HG03103 (cell line): ENCODE measurements around the gene C5AR1.
A peak's percentile ranks its signal among the peaks of the same experiment; 100 is the strongest.
"Not testable (repeated sequence)": the region's sequence is repeated elsewhere in the genome, so short reads cannot be mapped to it uniquely, and the experiment has no call there.

Experiments used
- ATAC-seq: cut with Tn5 transposase; IDR thresholded peaks from one replicate; pipeline ENCODE4 v1.9.1; 2021; ENCODE audit warnings: low read depth; ENCODE audit not compliant: unreplicated experiment

The C5AR1 gene

DNA sequence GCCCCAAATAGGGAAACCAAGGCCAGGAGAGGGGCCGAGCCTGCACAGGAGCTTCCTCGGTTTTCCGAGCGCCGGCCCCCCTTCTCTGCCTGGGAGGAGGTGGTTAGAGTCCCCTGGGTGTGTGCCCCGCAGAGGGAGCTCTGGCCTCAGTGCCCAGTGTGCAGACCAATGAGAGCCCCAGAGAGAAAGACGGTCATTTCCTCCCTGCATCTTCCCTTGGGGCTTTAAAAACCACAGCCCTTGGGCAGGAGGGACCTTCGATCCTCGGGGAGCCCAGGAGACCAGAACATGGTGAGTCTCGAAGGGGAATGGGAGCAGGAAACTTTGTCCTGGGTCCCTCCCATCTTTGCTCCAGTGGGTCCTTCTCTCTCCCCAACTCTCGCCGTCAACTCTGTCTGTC lies at the start of gene C5AR1:
C5AR1 (plus strand) TSS at position 254 of the 400 bp plus-strand sequence; CDS start at position 289, 35 bp downstream.
- no peak for ATAC-seq

- ATAC-seq, result no peak
Observed at GRCh38 chr19:47260476-47260875, 49.2 kb upstream of the C5AR1 start.

DNA sequence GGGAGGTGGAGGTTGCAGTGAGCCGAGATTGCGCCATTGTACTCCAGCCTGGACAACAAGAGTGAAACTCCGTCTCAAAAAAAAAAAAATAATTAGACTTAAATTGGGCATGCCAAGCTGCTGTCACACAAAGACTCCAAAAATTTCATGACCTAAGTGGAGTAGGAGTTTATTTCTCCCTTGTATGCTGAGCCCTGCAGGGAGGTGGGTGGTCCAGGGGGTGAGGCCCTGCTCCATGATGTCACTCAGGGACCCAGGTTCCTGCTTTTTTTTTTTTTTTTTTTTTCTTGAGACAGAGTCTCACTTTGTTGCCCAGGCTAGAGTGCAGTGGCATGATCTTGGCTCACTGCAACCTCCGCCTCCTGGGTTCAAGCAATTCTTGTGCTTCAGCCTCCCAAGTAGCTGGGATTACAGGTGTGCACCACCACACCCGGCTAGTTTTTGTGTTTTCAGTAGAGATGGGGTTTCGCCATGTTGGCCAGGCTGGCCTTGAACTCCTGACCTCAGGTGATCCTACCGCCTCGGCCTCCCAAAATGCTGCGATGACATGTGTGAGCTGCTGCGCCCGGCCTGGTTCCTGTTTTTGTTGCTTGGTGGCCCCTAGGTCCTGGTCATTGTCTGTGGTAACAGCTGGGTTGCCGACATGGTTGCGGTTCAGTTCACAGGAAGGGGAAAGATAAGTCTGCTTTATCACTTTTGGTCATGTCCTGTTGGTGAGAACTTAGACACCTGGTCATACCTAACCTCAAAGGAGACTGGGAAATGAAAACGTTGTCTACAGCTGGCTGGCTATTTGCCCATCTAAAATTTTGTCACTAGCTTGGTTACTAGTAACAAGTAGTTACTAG lies 47.5 kb upstream of the C5AR1 start:
- ATAC-seq, result not testable (repeated sequence)

DNA sequence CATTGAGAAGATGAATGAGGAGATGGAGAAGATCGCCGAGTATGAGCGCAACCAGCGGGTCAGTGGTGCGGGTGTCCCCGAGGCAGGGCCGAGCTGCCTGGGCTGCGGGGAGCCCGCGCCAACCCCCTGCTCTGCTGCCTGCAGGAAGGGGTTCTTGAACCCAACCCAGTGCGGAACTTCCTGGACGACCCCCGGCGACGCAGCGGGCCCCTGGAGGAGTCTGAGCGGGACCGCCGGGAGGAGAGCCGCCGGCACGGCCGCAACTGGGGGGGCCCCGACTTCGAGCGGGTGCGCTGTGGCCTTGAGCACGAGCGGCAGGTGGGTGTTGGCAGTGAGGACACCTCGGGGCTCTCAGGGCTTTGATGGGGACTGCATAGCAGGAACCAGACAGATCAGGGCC lies 45.0 kb upstream of the C5AR1 start:
- no peak for ATAC-seq

DNA sequence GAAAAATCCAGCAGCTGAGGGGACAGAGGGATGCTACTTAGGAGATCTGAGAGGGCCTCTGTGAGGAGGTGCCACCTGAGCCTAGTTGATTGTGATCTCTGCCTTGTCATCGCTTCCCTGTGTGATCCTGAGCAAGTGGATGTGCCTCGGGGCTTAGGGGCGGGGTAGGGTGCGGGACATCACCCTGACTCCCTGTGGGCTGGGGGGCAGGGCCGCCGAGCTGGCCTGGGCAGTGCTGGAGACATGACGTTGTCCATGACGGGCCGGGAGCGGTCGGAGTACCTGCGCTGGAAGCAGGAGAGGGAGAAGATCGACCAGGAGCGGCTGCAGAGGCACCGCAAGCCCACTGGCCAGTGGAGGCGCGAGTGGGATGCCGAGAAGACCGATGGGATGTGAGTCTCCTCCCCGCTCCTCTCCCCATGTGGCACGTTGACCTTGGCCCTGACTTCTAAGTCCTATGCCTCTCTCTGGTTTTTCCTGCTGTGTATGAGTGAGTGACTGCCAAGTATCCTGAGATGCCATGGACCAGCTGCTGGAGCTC lies 43.2 kb upstream of the C5AR1 start:
- no peak for ATAC-seq

DNA sequence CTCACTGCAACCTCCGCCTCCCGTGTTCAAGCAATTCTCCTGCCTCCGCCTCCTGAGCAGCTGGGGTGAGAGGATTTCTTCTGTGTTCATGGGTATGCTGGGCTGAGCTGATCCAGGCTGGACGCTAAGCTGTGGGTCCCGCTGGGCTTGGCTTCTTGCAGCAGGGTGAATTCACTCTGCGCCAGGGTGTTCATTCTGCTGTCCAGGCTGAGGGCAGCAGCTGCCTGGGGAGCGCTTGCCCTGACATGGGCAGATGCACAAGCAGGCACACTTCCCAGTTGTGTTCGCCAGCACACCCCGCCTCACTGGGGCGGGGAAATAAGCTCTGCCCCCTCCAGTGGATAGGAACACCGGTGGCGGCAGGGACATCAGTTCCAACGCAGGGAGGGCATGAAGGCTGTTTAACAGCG lies 42.3 kb upstream of the C5AR1 start:
- no peak for ATAC-seq

DNA sequence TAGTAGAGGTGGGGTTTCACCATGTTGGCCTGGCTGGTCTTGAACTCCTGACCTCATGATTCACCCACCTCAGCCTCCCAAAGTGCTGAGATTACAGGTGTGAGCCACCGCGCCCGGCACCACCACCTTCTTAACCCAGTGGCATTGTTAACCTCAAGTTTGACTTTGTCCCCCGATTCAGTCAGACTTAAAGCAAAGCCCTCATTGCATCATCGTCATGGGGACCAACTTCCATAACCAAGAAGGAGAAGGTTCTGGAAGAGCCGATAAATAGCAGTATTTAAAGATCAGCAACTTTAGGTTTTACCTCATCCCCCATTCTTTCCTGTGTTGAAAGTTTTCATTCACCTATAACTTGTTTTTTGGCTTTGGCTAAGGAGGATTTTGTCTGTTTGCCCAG lies 41.6 kb upstream of the C5AR1 start:
- ATAC-seq, result no peak

DNA sequence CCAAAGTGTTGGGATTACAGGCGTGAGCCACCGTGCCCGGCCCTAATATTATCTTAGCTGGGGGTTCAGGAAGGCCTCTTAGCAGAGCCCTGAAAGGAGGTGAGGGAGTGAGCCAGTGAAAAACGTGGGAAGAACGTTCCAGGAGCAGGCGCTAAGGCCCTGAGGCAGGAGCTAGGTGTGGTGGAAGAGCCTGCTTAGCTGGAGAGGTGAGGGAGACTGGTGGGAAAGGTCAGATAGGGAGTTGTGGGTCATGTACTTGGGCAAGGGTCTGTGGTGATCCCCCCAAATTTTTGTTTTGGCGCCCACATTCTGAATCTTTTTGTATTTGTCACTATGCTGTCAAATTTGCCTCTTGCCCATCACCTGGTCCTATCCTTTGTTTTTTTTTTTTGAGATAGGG lies 40.1 kb upstream of the C5AR1 start:
- no peak for ATAC-seq

DNA sequence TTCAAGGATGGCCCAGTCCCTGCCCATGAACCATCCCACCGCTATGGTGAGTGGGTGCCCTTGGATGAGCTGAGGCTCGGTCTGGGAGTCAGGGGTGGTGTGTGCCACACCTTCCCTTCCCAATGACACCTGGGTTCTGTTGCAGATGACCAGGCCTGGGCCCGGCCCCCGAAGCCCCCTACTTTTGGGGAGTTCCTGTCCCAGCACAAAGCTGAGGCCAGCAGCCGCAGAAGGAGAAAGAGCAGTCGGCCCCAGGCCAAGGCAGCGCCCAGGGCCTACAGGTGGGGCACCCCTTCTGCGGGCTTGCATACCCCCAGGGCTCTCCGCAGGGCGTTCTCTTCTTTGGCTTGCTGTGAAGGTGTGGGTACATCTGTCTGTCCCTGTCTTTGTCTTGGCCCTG lies 39.3 kb upstream of the C5AR1 start:
- ATAC-seq, result no peak

GRCh38 chr19:47271949-47272348 lies 37.7 kb upstream of the C5AR1 start:
- no peak for ATAC-seq

GRCh38 chr19:47272448-47273312 lies 37.0 kb upstream of the C5AR1 start:
- ATAC-seq, result no peak

GRCh38 chr19:47273313-47274070 lies 36.2 kb upstream of the C5AR1 start:
- peak; percentile 54 for ATAC-seq

DNA sequence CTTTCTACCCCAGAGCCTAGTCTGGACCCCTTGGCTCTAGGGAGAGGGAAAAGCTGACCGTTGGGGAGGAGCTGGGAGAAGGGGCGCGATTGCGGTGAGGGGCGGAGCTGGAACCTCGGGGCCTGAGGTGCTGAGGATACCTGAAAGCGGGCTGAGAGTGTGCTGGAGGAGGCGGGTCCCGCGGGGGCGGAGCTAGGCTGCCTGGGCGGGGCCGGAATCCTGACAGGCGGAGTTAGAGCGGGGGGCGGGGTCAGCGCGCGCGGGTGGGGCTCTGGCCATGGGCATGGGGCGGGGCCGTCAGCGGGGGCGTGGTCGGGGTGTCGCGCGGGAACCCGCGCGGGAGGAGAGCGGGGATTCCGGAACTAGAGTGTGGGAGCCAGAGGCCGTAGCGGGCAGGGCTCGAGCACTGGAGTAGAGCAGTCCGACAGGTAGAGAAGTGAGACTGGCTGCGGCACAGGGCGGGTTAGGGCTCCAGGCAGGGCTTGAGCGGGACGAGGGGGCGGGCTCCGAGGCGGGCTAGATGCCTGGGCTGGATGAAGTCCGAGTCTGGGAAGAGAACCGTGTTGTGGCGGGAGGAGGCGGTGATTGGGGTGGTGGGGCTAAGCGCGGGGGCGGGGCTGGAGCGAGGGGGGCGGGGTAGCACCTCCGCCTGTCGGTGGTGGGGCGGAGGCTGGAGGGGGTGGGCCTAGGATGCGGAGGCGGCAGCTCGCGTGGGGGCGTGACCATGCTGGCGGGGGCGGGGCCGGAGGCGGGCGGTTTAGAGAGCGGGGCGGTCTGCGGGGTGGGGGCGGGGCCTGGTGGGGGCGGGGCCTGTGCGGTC lies 35.4 kb upstream of the C5AR1 start, which contains the start of gene INAFM1:
INAFM1 (plus strand) TSS at position 815 of the 820 bp plus-strand sequence. CDS start 35 bp downstream, outside the sequence.
- ATAC-seq, result peak; percentile 37

DNA sequence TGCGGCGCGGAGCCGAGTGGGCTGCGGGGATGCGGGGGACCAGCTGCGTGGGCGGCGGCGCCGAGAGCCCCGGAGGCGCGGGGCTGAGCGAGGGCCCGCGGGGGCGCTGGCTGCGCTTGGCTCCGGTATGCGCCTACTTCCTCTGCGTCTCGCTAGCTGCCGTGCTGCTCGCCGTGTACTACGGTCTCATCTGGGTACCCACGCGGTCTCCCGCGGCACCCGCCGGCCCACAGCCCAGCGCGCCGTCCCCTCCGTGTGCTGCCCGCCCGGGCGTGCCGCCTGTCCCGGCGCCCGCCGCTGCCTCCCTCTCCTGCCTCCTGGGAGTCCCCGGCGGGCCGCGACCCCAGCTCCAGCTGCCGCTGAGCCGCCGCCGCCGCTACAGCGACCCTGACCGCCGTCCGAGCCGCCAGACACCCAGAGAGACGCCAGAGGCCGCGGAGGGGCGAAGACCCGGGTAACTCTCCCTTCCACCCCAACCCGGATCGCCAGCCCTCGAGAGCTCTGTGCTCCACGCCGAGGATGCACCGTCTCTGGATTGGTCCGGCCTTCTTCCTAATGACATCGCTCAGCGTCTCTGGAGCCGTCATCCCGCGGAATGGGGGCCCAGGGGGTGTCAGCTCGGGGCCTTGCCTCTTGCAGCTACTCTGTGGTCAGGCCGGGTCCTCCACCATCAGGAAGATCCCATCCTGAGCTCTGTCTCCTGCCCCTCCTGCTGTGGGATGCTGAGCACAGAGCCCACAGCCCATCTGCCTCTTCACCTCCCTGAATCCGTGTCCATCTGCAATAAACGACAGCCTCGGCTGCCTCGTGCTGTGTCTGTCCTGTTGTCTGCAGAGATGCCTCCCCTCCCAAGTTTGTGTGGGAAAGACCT lies 34.5 kb upstream of the C5AR1 start:
- no peak for ATAC-seq

DNA sequence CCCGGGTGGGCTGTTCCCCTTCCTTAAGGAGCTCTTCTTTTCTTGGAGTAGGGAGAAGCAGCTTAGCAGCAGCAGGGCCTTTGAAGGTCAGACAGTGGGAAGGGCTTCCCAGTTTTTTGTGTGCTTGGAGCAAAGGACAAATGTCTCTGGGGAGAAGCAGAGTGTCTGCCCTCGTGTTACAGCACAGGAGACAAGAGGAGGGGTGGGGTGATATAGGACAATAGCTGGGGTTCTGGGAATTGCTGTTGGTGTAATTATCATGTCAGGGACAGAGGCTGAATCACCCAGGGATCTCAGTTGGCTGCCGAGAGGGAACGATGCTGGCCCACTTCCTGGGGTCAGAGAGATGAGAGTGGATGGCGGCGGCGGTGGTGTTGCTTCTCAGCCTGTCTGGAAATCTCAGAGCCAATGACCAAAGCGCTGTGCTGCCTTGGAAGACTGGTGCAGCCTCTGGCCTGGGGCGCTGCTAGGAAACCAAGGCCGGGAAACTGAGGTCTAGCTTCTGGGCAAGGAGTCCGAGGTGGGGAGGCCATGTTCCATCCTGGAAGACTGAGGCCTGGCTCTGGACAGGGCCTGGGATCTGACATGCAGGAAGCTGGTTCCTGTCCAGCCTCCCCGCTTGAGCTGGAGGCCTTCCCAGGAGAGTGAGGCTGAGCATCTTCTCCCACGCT lies 33.7 kb upstream of the C5AR1 start:
- ATAC-seq, result no peak

GRCh38 chr19:47276513-47276912 lies 33.1 kb upstream of the C5AR1 start:
- ATAC-seq, result not testable (repeated sequence)

- ATAC-seq, result no peak
Observed at GRCh38 chr19:47280183-47280797, 29.4 kb upstream of the C5AR1 start.
